Activated T-cell treated with anti-CD3 and anti-CD28 coated beads for 24 hours (primary cell): ENCODE measurements around the gene GPR32.
A peak's percentile ranks its signal among the peaks of the same experiment; 100 is the strongest.
"Not testable (repeated sequence)": the region's sequence is repeated elsewhere in the genome, so short reads cannot be mapped to it uniquely, and the experiment has no call there.

Experiments
- DNase-seq: peaks from one replicate; pipeline ENCODE4 v3.0.0-alpha.2; 2020; ENCODE audit warnings: low read depth

GPR32 gene

DNA sequence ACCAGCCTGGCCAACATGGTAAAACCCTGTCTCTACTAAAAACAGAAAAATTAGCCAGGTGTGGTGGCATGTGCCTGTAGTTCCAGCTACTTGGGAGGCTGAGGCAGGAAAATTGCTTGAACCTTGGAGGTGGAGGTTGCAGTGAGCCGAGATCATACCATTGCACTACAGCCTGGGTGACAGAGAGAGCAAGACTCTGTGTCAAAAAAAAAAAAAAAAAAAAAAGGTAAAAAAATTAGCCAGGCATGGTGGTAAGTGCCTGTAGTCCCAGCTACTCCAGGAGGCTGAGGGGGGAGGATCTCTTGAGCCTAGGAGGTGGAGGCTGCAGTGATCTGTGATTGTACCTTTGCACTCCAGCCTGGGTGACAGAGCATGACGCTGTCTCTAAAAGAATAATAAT is at the start of gene GPR32:
Gene GPR32, plus strand, starts transcription at position 301 of the 400 bp plus-strand sequence. CDS start 137 bp downstream, outside the sequence.
- DNase-seq, result not testable (repeated sequence)

- DNase-seq, result no peak
These were observed 49.3 kb upstream of the GPR32 start for GRCh38 chr19:50720921-50721381.

- DNase-seq, result no peak
These were observed 48.7 kb upstream of the GPR32 start for GRCh38 chr19:50721441-50722137.

GRCh38 chr19:50722201-50723013 is 47.9 kb upstream of the GPR32 start:
- DNase-seq, result no peak

GRCh38 chr19:50723069-50723468 is 47.2 kb upstream of the GPR32 start, which contains the start of gene CLEC11A:
Gene CLEC11A (plus strand): TSS chr19:50723364. CDS start chr19:50723526, 162 bp downstream.
- DNase-seq, result no peak

DNA sequence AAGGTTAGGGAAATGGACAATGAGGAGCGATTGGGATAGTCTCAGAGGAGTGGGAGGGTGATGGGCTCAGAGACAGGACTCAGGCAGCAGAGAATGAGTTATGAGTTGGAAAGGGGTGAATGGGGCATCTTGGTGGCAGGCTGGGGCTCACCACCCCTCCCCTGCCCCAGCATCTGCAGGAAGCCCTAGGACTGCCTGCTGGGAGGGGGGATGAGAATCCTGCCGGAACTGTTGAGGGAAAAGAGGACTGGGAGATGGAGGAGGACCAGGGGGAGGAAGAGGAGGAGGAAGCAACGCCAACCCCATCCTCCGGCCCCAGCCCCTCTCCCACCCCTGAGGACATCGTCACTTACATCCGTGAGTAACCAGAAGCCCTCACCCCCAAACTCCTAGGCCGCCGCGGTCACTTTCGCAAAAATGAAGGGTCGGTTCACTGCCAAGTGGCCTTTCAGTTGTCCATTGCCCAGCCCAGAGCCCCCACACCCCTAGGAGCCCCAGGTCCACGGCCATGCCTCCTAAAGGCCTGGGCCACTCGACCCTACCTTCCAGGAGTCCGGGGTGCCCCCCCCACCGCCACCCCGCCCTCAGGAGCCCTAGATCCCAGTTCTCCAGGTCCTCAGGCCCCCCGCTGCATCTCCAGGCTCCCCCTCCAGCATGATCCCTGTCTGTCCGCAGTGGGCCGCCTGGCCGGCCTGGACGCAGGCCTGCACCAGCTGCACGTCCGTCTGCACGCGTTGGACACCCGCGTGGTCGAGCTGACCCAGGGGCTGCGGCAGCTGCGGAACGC is 46.3 kb upstream of the GPR32 start:
- DNase-seq, result no peak

- peak; percentile 92 for DNase-seq
These were observed 45.6 kb upstream of the GPR32 start for GRCh38 chr19:50724522-50725217.

DNA sequence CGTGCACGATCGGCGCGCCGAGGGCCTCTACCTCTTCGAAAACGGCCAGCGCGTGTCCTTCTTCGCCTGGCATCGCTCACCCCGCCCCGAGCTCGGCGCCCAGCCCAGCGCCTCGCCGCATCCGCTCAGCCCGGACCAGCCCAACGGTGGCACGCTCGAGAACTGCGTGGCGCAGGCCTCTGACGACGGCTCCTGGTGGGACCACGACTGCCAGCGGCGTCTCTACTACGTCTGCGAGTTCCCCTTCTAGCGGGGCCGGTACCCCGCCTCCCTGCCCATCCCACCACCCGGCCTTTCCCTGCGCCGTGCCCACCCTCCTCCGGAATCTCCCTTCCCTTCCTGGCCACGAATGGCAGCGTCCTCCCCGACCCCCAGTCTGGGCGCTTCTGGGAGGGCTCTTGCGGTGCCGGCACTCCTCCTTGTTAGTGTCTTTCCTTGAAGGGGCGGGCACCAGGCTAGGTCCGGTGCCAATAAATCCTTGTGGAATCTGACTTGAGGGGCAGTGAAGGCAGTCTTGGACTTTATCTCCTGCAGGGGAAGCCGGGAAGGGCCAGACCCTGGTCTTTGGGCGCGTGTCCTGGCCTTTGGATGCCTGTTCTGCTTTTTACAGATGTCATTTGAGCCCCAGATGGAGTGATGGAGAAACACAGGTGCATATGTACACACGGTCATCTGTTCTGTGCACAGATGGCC is 44.9 kb upstream of the GPR32 start:
- DNase-seq, result no peak

DNA sequence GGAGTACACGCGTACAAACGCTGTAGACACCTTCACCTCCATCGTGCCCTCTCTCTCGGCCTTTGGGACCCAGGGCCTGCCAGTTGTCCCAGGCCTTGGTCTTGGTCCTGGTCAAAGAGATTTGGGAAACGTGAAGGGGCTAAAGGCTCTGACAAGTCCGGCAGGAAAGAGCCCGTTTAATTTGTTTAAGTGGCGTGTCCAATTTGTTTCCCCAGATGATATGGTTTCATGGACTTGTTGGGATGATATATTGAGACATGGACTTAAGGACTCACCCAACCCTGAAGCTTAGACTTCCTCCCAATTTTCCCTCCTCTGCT is 44.4 kb upstream of the GPR32 start:
- no peak for DNase-seq

GRCh38 chr19:50728084-50728737 is 42.1 kb upstream of the GPR32 start:
- DNase-seq, result peak; percentile 74

DNA sequence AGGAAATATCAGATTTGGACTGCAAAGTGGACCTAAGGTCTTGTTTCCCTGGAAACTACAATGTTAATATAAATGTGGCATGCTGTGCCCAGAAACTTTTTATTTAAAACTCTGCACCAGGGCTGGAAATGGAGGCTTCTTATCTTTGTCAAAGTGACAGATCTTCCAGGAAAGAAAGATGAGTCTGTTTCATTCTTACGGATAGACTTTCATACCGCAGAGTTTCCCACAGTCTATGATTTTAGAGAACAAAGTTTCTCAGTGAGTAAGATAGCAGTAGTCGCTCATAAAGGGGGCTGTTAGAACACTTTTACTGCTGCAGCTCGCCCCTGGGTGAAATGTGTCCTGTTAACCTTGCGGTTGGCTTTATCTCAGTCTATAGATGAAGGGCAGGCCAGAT is 40.4 kb upstream of the GPR32 start:
- DNase-seq, result no peak

DNA sequence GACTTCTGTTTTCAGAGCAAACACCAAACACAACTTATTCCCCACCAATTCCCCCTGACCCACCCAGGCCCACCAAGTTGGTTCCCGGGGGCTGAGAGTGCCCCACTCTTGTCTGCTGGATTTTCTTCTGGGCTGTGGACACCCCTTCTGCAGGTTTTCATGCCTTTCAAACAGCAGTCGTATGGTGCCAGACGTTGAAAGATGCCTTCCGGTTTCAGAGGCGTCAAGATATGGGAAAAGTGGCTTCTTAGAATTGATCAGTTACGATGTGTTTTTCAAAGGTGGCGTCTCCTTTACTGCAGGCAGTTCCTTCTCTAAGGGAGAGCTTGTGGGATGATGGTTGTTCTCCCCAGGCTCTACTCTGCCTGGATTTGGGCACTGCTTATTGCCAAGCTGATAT is 34.4 kb upstream of the GPR32 start:
- no peak for DNase-seq

DNA sequence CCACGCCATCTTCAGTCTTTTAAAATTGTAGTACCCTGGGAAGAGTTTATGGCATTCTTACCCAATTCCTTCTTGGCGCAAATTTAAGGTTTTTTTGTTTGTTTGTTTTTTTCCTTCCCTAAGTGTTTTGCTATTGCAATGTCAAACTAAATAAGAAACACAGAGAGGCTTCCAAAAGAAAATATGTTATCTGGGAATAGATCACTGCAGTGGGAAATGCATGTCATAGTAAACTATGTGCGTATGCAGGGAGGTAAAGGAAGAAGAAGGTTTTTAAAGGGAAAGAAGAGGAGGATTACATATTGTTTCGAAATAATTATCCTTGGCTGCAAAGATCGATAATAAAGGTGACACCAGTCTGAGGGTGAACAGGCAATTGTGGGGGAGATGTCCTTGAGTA is 33.9 kb upstream of the GPR32 start:
- DNase-seq, result no peak

DNA sequence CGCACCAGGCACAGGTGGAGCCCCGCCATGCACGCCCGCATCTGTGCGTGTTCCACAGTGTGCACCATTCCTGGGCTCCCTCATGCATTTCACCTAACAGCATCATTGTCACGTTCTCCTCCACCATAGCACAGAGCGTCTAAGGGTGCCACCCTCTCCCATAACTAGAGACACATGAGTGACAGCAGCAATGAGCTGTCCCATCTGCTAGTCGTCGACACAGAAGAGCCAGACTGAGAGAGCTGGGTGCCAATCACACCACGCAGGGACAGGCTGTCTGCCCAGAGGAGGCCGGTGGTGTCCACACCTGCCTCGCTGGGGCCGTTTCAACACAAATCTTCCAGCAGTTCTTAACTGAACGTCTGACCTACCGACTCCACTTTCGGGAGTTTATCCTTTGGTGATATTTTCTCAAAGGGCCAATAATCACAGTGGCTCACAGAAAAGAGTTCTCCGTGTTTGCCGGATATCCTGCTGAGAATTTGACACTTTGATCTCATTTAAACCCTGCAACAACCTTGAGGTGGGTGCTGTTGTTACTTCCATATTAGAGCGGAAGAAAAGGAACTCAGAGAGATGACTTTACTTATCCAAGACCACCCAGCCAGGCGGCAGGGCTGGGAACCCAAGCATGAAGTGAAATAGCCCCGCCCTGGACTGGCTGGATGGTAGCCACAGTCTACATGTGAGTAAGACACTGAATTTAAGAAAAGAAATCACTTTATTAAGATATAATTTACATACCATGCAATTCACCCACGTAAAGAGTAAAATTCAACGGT is 30.9 kb upstream of the GPR32 start:
- no peak for DNase-seq

GRCh38 chr19:50739914-50740426 is 30.3 kb upstream of the GPR32 start:
- DNase-seq, result no peak

GRCh38 chr19:50741179-50741933 is 28.9 kb upstream of the GPR32 start:
- no peak for DNase-seq

DNA sequence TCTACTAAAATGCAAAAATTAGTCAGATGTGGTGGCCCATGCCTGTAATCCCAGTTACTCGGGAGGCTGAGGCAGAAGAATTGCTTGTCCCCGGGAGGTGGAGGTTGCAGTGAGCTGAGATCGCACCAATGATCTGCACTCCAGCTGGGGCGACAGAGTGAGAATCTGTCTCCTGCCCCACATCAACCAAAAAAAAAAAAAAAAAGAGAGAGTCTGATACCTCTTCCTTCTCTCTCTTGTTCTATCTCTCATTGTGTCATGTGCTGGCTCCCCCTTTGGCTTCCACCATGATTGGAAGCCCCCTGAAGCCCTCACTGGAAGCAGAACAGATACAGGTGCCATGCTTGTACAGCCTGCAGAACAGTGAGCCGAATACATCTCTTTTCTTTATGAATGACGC is 26.7 kb upstream of the GPR32 start:
- DNase-seq, result no peak

GRCh38 chr19:50745221-50745620 is 25.0 kb upstream of the GPR32 start:
- DNase-seq, result no peak

- DNase-seq, result not testable (repeated sequence)
These were observed 23.1 kb upstream of the GPR32 start for GRCh38 chr19:50747141-50747540.
